Activated naive CD4-positive, alpha-beta T cell treated with anti-CD3 and anti-CD28 coated beads, Interleukin-2, amount 50 U/mL, for 72 hours (primary cell): Measurements from ENCODE around the gene ULK1. TPM values are rescaled to one million over a fixed set of nuclear protein-coding genes. Genes with fewer than 3 reads are reported as not detected.
"Not testable (repeated sequence)": the region's sequence is repeated elsewhere in the genome, so short reads cannot be mapped to it uniquely, and the experiment has no call there.

Source experiments
- ATAC-seq, 2 donors: fragments of 150-1000 bp; cut with Tn5 transposase; 2 replicates each; pipeline ENCODE4 v1.10.0; 2021; ENCODE audit warnings: mild to moderate bottlenecking in 2 of 2, moderate library complexity in 2 of 2
- DNase-seq, 2 donors: peaks; one replicate each; pipeline ENCODE4 v3.0.0; 2021 to 2022; ENCODE audit warnings: low spot score in 2 of 2
- H3K27ac Mint-ChIP-seq, 2 donors: one replicate each; pipeline ENCODE4 v1.8.0; 2022; ENCODE audit warnings: mild to moderate bottlenecking in 2 of 2, mixed read lengths in 2 of 2
- H3K36me3 Mint-ChIP-seq, 2 donors: one replicate each; pipeline ENCODE4 v1.8.0; 2022; ENCODE audit warnings: mixed read lengths in 2 of 2
- H3K9me3 Mint-ChIP-seq, 2 donors: one replicate each; pipeline ENCODE4 v1.8.0; 2022; ENCODE audit warnings: mixed read lengths in 2 of 2
- total RNA-seq, 2 donors: library from RNA; stranded (reverse); gene quantifications; one replicate each; pipeline ENCODE4 v1.2.3, GENCODE V29; 2022

Gene ULK1
- total RNA-seq, 2 donors from 2014 or later = 17.1 to 33.9 TPM

DNA sequence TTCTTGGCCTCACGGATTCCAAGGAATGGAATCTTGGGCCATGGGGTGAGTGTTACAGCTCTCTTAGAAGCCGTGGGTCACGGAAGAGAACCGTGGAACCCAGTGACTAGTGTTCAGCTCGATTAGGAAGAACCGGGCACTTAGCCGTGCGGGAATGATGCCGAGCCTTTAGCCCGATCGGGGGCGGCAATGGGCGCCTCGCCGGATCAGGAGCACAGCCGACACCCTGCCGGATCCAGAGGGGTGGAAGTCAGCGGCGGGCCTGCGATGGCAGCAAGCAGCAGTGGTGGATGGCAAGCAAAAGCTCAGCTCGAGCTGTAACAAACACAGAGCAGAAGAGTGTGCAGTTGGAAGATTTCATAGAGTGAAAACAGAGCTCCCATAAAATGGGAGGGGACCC lies 21.1 kb upstream of the ULK1 start:
- Mint-ChIP-seq H3K36me3 (no peaks in the 10 kb centered on the region), H3K9me3 (peaks cover 0 to 8% of the 10 kb centered on the region in 2 donors)

GRCh38 chr12:131874972-131875371 lies 19.4 kb upstream of the ULK1 start:
- H3K27ac Mint-ChIP-seq, DNase-seq, H3K36me3 Mint-ChIP-seq, ATAC-seq, H3K9me3 Mint-ChIP-seq: not testable (repeated sequence)

More for the DNA sequence above, 21.1 kb upstream of the ULK1 start:
- no peak overlapping the region for H3K27ac Mint-ChIP-seq
- ATAC-seq = no peak
- DNase-seq = no peak

DNA sequence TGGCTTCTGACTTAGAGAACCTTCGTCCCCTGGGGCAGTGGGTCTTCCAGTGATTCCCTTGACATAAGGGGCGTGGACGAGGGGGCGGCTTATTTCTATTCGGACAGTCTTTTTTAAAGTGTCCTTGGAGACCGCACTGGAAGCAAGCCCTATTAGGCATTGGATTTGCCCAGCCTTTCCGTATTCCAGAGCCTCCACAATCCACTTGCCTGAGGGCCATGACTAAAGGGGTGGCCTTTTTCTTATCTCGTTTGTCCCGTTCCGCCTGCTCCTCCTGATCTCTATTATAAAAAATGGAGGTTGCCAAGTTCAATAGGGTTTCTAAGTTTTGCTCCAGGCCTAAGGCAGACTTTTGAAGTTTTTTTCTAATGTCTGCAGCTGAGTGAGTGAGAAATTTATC lies 17.2 kb upstream of the ULK1 start:
- not testable (repeated sequence) for DNase-seq, H3K36me3 Mint-ChIP-seq, H3K27ac Mint-ChIP-seq, ATAC-seq, H3K9me3 Mint-ChIP-seq

DNA sequence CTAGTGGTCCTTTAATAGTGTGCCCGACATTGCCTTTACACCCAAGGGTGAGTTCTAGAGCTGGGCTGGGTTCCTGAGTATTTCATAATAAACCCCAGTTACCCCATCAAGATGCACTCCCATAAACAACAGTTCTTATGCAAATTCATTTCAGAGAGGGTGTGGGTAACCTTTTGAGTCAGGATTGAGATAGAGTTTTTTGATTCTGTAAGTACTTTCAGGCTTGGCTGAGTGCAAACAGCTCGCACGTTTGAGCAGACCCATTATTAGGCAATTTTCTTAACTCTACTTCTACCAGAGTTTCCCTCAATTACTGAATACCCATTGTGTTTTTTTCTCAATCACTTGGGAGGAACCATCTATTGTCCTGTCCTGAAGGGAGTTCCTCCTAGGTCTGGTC lies 16.0 kb upstream of the ULK1 start:
- not testable (repeated sequence) for ATAC-seq, H3K27ac Mint-ChIP-seq, H3K36me3 Mint-ChIP-seq, DNase-seq, H3K9me3 Mint-ChIP-seq

DNA sequence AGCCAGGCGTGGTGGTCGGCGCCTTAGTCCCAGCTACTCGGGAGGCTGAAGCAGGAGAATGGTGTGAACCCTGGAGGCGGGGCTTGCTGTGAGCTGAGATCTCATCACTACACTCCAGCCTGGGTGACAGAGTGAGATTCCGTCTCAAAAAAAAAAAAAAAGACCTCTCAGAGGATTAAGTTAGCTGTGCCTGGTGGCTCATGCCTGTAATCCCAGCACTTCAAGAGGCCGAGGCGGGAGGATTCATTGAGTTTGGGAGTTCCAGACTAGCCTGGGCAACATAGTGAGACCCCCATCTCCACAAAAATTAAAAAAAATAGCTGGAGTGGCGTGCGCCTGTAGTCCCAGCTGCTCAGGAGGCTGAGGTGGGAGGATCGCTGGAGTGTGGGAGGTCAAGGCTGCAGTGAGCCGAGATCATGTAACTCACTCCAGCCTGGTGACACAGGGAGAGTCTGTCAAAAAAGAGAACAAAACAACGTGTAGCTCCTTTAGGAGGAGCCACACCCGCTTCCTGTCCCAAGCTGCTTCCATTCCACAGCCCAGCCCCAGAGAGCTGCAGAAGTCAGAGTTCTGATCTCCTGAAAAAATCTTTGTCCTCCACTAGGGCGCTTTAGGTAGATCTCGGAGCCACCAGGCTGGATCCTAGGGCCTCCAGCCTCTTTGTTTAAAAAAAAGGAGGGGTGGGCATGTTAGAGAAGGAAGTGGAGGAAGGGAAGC lies 11.5 kb upstream of the ULK1 start:
- Mint-ChIP-seq H3K9me3 (peaks cover 5 to 7% of the 10 kb centered on the region in 2 donors), H3K27ac (no peak overlapping the region), H3K36me3 (no peaks in the 10 kb centered on the region)
- ATAC-seq (no peak), DNase-seq (no peak)

DNA sequence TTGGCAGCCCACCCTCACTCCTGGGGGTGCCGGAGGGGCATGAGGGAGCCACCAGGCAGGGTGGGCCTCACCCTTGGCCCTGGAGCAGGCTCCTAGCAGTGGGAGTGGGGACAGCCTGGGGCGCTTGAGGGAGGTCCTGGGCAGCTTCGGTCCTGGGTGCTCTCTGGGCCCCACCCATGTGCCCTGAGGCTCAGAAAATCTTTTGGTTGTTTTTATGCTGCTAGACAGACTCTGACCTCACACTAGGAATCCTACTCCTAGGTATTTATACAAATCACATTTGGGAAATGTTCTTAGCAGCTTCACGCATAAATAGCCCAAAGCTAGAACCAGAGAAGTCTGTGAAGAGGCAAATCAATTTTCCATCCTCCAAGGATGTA lies 10.9 kb upstream of the ULK1 start:
- no peak for ATAC-seq
- Mint-ChIP-seq H3K9me3 (peaks cover 5 to 7% of the 10 kb centered on the region in 2 donors), H3K27ac (no peak overlapping the region), H3K36me3 (no peaks in the 10 kb centered on the region)
- no peak for DNase-seq

- not testable (repeated sequence) for ATAC-seq, DNase-seq, H3K9me3 Mint-ChIP-seq, H3K36me3 Mint-ChIP-seq, H3K27ac Mint-ChIP-seq
Observed at GRCh38 chr12:131885076-131885475, 9.3 kb upstream of the ULK1 start.

GRCh38 chr12:131885543-131886057 lies 8.8 kb upstream of the ULK1 start:
- no peak for DNase-seq
- Mint-ChIP-seq H3K9me3 (peaks cover 5 to 7% of the 10 kb centered on the region in 2 donors), H3K36me3 (no peaks in the 10 kb centered on the region), H3K27ac (no peak overlapping the region)
- ATAC-seq = no peak

- not testable (repeated sequence) for H3K27ac Mint-ChIP-seq, DNase-seq, H3K9me3 Mint-ChIP-seq, ATAC-seq, H3K36me3 Mint-ChIP-seq
Observed at GRCh38 chr12:131891722-131892121, 2.7 kb upstream of the ULK1 start.

- no peak for ATAC-seq
- no peaks in the 10 kb centered on the region for H3K9me3 Mint-ChIP-seq
- H3K36me3 Mint-ChIP-seq = no peaks in the 10 kb centered on the region
- H3K27ac Mint-ChIP-seq = no peak overlapping the region
- DNase-seq = no peak
Observed at GRCh38 chr12:131892711-131893604, 1.5 kb upstream of the ULK1 start.

DNA sequence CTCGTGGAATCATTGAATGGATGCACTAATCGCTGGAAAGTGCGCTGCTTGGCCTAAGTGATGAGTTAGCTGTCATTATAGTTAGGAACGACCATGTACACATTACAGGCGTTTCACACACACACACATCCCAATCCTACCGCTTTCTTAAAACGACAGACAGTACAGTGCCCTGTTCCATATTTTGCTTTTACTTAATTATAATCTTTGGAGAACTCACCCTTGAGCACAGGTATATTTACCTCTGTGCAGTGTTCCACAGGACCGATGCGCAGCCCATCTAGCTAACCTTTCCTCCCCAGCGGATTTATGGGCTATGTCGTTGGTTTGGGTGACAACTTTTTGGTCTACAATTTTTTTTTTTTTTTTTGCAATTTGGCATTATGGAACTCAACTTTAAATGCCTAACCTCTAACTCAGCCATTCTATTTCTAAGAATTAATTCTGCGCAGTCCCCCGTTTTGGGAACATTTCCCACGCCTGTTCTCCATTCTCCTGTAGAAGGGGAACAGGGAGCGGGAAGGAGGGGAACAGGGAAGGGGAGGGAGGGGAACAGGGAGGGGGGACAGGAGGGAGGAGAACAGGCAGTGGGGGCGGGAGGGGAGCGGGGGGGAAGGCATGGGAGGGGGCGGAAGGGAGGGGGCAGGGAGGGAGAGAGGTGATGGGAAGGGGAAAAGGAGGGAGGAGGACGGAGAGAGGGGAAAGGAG lies 663 bp upstream of the ULK1 start:
- DNase-seq (no peak), ATAC-seq (no peak)
- Mint-ChIP-seq H3K27ac (no peak overlapping the region), H3K36me3 (no peaks in the 10 kb centered on the region), H3K9me3 (no peaks in the 10 kb centered on the region)

DNA sequence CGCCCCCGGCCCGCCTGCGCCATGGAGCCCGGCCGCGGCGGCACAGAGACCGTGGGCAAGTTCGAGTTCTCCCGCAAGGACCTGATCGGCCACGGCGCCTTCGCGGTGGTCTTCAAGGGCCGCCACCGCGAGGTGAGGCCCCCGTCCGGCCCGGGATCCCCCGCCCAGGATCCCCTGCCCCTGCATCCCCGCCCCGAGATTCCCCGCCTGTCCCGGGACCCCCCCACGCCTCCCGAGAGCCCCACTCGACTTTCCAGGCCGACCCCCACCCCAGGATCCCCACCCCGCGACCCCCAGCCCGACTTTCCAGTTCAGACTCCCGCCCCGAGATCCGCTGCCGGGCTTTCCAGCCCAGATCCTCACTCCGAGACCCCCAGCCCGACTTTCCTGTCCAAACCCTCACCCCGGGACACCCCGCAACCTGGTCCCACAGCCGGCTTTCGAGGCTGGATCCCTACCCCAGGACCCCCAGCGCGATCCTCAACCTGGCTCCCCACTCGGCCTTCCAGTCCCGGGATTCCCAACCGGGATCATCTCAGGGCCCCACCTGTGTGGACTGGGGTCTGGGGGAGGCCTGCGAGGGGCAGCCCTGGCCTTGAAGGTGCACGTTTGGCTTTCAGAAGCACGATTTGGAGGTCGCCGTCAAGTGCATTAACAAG lies 688 bp downstream of the ULK1 start:
- no peak for DNase-seq
- no peak for ATAC-seq
- Mint-ChIP-seq H3K36me3 (no peaks in the 10 kb centered on the region), H3K27ac (peak overlapping the region; percentile 60 to 64), H3K9me3 (no peaks in the 10 kb centered on the region)

- no peaks in the 10 kb centered on the region for H3K9me3 Mint-ChIP-seq
- ATAC-seq (no peak), DNase-seq (peak in 1 of 2 donors; percentile 31)
- H3K36me3 Mint-ChIP-seq = no peaks in the 10 kb centered on the region
- peak overlapping the region; percentile 60 to 64 for H3K27ac Mint-ChIP-seq
Observed at GRCh38 chr12:131895640-131896079, 1.2 kb downstream of the ULK1 start.

- Mint-ChIP-seq H3K27ac (peak overlapping the region in 1 of 2 donors; percentile 64), H3K9me3 (no peaks in the 10 kb centered on the region), H3K36me3 (no peaks in the 10 kb centered on the region)
- ATAC-seq = peak; percentile 81 to 86
- peak; percentile 72 to 78 for DNase-seq
Observed at GRCh38 chr12:131896080-131896810, 1.8 kb downstream of the ULK1 start.

GRCh38 chr12:131896811-131897270 lies 2.4 kb downstream of the ULK1 start:
- peak overlapping the region; percentile 22 to 49 for H3K27ac Mint-ChIP-seq
- ATAC-seq (no peak), DNase-seq (no peak)
- no peaks in the 10 kb centered on the region for H3K9me3 Mint-ChIP-seq
- H3K36me3 Mint-ChIP-seq = no peaks in the 10 kb centered on the region

GRCh38 chr12:131897276-131897675 lies 2.9 kb downstream of the ULK1 start:
- H3K9me3 Mint-ChIP-seq = no peaks in the 10 kb centered on the region
- no peaks in the 10 kb centered on the region for H3K36me3 Mint-ChIP-seq
- ATAC-seq (no peak), DNase-seq (no peak)
- peak overlapping the region in 1 of 2 donors; percentile 49 for H3K27ac Mint-ChIP-seq
